ENCODE measurements around the gene FASTK. TPM values are rescaled to one million over a fixed set of nuclear protein-coding genes. Genes with fewer than 3 reads are reported as not detected.
"Not testable (repeated sequence)": the region's sequence is repeated elsewhere in the genome, so short reads cannot be mapped to it uniquely, and the experiment has no call there.

Gene FASTK
- polyA plus RNA-seq, 4 donors = 45.1 to 83.4 (median 69.9) TPM

DNA sequence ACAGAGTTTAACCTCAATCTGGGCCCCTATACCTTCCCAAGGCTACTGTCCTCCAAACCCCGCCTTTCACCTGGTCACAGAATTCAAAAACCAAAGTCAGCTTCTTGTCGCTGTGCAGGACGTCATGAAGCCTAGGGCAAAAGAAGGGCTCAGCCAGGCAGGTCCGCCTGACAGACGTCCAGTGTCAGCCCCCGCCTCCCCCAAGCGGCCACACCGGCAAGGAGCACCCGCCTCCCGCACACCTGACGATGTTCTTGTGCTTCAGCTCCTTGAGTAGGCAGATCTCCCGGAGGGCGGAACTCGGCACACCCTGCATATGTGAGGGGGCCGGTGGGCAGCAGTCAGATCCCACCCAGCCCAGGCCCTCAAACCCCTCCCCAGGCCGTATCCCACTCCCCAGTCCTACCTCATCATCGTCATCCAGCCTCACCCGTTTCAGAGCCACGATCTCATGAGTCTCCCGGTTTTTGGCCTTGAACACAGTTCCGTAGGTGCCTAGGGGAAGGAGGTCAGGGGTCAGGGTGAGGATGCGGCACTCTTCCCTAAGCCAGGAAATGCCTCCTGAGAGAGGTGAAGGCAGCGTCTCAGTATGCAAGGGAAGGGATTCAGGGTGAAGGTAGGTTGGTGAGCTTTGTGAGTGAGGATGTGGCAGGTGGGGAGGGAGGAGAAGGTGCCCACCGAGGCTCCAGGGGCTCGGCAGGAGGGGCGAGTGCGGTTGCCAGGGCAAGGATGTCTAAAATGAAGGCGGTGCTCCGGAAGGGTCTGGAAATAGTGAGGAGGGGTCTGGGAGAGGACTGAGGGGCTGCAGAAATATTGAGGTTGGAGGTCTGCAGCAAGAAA, 23.7 kb downstream of the FASTK start:
- DNase-seq (ENCODE audit: low read depth in 4 of 4, low spot score in 2 of 4) = no peak

DNA sequence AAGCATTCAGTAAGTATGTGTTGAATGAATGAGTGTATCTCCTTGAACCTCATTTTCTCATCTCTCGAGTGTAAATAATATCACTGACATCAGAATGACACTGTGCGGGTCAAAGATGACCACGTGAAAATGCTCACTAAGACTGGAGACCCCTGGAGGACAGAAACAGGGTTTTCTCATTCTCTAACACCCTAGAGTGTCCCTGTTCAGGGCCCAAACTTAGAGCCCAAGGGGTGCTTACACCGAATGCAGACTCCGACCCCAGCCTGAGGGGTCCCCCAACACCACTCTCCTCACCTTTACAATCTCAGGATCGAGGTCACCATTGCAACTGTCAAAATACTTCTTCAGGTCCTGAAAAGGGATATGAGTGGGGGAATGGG, 24.3 kb downstream of the FASTK start:
- DNase-seq (ENCODE audit: low read depth in 4 of 4, low spot score in 2 of 4) = no peak

GRCh38 chr7:151053751-151054150, 26.9 kb downstream of the FASTK start:
- DNase-seq (ENCODE audit: low read depth in 4 of 4, low spot score in 2 of 4) = no peak

DNA sequence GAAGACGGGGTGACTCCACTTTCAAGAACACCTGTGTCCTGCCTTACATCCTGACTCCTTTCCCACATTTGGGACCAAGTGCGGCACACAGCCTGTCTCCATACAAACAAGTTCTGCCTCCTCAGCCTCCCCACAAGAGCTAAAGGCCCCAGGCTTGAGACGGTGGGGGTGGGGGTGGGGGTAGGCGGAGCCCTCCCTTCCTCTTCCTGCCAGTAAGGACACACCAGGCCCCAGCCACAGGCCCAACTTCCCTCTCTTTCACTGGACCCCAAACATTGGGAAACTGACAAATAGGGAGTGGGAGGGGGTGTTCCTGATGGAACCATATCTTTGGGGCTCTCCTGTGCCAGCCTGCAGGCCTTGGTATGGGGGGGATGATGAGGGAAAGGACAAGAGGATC, 27.5 kb downstream of the FASTK start:
- DNase-seq (ENCODE audit: low read depth in 4 of 4, low spot score in 2 of 4) = no peak

DNA sequence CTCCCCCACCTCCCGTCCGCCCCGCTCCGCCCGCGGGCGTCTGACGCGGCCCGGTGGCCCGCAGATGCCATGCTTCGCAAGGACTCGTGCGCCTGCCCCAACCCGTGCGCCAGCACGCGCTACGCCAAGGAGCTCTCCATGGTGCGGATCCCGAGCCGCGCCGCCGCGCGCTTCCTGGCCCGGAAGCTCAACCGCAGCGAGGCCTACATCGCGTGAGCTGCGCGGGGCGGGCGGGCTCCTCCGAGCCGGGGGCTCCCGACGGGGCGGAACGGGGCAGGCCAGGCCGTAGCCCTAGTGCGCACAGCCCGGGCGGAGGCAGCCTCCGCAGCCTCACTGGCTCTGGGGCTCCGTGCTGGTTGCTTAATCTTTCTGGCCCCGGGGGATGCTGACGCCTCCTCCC, 29.5 kb downstream of the FASTK start:
- DNase-seq (ENCODE audit: low read depth in 4 of 4, low spot score in 2 of 4) = peak in 2 of 4 donors; percentile 55 to 69

DNA sequence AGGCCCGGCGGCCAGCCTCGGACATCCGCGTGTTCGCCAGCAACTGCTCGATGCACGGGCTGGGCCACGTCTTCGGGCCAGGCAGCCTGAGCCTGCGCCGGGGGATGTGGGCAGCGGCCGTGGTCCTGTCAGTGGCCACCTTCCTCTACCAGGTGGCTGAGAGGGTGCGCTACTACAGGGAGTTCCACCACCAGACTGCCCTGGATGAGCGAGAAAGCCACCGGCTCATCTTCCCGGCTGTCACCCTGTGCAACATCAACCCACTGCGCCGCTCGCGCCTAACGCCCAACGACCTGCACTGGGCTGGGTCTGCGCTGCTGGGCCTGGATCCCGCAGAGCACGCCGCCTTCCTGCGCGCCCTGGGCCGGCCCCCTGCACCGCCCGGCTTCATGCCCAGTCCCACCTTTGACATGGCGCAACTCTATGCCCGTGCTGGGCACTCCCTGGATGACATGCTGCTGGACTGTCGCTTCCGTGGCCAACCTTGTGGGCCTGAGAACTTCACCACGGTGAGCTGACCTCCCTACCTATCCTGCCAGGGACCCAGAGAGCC, 31.6 kb downstream of the FASTK start:
- DNase-seq (ENCODE audit: low read depth in 4 of 4, low spot score in 2 of 4) = no peak

DNA sequence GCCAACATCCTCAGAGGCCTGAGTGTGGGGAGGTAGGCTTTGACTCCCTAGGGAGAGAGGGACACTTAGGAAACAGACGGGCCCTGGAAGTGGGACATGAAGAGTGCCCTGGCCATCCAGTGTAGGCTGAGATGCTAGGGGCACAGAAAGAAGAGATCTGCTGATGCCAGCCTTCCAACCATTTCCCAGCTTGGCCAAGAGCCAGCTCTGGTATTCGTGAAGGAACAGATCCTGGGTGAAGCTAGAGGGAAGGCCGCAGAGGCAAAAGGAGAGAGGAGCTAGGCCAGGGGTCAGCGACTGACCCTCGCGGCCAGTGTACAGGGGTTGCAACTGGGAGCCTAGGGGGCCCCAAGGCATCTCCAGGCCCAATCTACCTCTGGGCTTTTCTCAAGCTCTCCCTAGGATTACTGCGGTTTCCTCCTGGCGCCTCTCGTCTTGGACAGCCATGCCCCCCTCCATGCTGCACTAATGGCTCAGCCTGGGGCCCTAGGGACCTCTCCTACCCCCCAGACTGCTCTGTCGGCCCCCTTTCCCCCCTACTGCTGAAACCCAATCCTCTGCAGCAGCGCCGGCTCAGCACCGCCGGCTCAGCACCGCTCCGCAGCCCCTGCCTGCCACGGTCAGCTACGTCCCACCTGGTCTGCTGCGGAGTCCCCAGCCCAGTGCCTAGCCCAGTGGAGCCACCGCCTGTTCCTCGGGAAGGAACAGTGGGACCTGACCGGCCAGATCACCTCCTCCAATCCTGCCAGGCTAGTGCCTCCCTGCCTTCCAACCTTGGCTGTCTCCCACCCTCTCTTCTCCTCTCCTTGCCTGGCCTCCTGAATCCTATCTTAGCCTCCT, 32.4 kb downstream of the FASTK start, which contains the start of gene ASIC3:
ASIC3 (plus strand) TSS at position 556 of the 840 bp plus-strand sequence. CDS start 355 bp downstream, outside the sequence.
- DNase-seq (ENCODE audit: low read depth in 4 of 4, low spot score in 2 of 4) = no peak

DNA sequence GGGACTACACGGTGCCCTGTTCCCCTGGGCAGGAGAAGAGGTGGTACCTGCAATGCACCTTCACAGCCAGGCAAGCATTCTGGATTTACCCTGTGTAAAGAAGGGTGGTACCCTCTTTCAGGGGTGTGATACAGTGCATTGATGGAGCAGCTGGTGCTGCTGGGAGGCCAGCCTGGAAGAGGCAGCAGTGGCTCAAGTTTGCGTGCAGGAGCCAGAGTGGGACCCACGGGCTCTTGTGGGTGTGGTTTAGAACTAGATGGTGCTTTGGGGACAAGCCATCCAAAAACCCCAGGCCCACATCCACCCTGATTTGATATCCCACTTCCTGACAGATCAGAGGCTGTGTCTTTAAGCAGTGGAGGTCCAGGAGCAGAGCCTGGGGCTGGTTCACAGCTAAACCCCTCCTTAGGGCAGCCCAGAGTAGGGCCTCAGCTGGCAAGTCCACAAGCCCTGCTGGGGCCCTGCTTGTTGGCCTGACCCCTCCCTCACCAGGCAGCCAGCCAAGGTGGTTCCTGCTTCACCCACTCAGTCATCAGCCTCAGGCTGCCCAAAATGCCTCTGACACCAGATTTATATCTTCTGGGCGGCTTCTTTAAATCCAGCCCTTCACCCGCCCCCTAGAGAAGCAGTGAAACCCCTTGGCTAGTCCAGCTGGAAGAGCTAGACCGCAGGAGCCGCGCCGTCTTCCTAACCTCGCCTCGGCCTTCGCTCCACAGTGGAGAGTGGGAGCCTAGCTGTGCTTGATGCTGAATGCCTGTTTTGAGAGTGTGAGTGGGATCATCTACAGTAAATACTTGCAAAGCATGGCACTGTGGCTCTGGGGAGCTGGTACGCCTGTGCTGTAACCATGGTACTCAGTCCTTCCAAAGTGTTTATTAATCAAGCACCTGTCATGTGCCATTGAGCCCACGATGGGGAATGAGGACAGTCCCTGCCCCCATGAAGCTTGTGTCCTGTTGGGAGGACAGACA, 33.7 kb downstream of the FASTK start:
- no peak for DNase-seq (ENCODE audit: low read depth in 4 of 4, low spot score in 2 of 4)

- DNase-seq (ENCODE audit: low read depth in 4 of 4, low spot score in 2 of 4) = no peak
Observed at GRCh38 chr7:151045967-151046366, 34.6 kb downstream of the FASTK start.

DNA sequence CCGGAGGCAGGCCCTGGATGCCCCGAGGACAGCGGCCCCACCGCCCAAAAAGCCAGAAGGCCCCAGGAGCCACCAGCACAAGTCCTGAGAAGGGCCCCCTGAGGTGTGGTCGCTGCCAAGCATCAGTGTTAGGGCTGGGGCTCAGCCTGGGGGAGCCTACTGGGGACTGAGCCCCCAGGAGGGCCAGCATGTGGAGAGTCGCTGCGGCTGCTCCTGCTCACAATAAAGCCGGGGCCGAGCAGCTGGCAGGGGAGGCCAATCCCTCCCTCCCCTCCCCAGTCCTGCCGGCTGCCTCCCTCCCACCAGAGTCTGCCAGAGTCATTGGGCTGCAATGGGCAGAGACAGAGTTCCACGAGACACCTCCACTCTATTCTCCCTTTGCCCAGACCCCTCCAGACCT, 35.3 kb downstream of the FASTK start:
- DNase-seq (ENCODE audit: low read depth in 4 of 4, low spot score in 2 of 4) = no peak

- DNase-seq (ENCODE audit: low read depth in 4 of 4, low spot score in 2 of 4) = no peak
Observed at GRCh38 chr7:151043959-151044358, 36.6 kb downstream of the FASTK start.

DNA sequence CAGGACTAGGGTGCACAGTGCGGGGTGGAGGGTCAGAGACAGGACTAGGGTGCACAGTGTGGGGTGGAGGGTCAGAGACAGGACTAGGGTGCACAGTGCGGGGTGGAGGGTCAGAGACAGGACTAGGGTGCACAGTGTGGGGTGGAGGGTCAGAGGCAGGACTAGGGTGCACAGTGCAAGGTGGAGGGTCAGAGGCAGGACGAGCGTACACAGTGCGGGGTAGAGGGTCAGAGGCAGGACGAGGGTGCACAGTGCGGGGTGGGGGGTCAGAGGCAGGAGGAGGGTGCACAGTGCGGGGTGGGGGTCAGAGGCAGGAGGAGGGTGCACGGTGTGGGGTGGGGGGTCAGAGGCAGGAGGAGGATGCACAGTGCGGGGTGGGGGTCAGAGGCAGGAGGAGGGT, 37.2 kb downstream of the FASTK start:
- DNase-seq (ENCODE audit: low read depth in 4 of 4, low spot score in 2 of 4) = not testable (repeated sequence)

DNA sequence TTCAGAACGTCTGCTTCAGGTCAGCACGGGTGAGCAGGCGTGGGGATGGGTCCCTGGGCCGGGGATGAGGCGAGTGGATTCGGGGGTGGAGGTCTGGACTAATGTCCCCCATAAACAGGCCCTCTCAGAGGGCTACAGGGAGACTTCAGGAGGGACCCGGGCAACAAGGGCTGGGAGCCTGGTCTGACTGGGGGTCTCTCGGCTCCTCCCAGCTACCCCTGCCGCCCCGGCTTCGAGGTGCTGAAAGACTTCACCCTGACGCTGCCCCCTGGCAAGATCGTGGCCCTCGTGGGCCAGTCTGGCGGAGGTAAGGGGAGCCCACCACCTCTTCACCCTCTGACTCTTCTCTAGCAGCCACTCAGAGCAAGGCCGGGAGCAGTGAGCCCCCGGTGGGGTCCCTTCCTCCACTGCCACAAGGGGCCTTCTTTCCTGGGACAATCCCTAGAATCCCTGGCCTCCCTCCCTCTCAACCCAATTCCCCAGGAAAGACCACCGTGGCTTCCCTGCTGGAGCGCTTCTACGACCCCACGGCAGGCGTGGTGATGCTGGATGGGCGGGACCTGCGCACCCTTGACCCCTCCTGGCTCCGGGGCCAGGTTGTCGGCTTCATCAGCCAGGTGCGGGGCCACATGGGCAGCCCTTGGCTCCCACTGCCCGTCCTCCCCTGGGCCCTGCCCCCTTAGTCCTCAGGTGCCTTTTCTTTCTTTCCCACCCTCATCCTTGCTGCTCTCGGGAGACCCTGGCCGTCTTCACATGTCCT, 39.8 kb downstream of the FASTK start:
- no peak for DNase-seq (ENCODE audit: low read depth in 4 of 4, low spot score in 2 of 4)

- no peak for DNase-seq (ENCODE audit: low read depth in 4 of 4, low spot score in 2 of 4)
Observed at GRCh38 chr7:151039850-151040548, 40.6 kb downstream of the FASTK start.

DNA sequence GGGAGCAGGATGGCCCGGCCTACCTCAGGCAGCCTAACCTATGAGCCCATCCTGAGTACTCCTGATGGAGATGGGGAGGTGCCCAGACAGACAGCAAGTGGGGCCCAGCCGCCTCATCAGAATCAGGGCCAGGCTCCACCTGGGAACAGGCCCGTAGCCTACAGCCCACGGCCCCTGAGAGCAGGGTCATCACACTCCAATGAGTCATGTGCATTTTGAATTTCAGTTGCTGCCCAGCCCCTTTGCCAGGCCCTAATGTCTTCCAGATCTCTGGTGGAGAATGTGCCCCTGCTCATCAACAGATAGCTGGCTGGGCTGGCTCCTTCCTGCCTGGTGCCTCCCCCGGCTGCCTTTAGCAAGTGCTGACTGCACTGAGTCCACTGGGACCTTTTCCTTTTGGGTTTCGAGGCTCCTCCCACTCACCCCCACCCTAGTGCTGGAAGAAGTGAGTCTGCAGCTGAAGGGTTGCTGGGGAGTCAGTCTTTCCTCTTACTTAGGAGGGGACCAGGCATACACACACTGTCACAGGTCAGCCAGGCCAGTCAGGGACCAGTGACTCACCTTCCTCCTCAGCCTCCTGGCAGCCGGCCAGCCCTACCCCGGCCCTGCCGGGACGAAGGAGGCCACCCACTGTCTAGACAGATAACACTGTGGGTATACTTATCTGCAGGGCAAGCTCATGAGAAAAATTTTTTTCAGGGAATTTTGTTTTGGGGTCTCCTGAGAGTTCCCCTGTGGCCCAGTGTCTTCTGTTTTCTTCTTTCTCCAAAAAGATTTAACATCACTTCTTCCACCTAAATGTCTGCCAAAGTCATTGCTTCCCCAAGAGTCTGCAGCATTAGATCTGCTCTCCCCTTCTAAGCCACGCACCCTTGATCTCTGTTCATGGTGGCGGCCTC, 41.4 kb downstream of the FASTK start:
- DNase-seq (ENCODE audit: low read depth in 4 of 4, low spot score in 2 of 4) = no peak

- DNase-seq (ENCODE audit: low read depth in 4 of 4, low spot score in 2 of 4) = no peak
Observed at GRCh38 chr7:151035902-151036301, 44.7 kb downstream of the FASTK start.

GRCh38 chr7:151035026-151035717, 45.4 kb downstream of the FASTK start:
- DNase-seq (ENCODE audit: low read depth in 4 of 4, low spot score in 2 of 4) = no peak
